ENCODE results near the gene ASPG.
"Not testable (repeated sequence)": the region's sequence is repeated elsewhere in the genome, so short reads cannot be mapped to it uniquely, and the experiment has no call there.

The ASPG gene

GRCh38 chr14:104149617-104150135 lies 64.2 kb downstream of the ASPG start:
- DNase-seq: no peak

GRCh38 chr14:104150136-104151025 lies 64.9 kb downstream of the ASPG start:
- DNase-seq: no peak

- no peak for DNase-seq
Observed at GRCh38 chr14:104151026-104151381, 65.5 kb downstream of the ASPG start.

GRCh38 chr14:104151566-104152245 lies 66.2 kb downstream of the ASPG start:
- DNase-seq: no peak

- DNase-seq: no peak
Observed at GRCh38 chr14:104152246-104152575, 66.7 kb downstream of the ASPG start.

GRCh38 chr14:104152686-104153393 lies 67.3 kb downstream of the ASPG start:
- DNase-seq: no peak

- DNase-seq: not testable (repeated sequence)
Observed at GRCh38 chr14:104153394-104153755, 67.9 kb downstream of the ASPG start.

GRCh38 chr14:104154246-104154645 lies 68.7 kb downstream of the ASPG start:
- DNase-seq: no peak

- DNase-seq: no peak
Observed at GRCh38 chr14:104155513-104155912, 70.0 kb downstream of the ASPG start.

- no peak for DNase-seq
Observed at GRCh38 chr14:104156142-104156541, 70.6 kb downstream of the ASPG start.

GRCh38 chr14:104157016-104157928 lies 71.8 kb downstream of the ASPG start:
- no peak for DNase-seq

GRCh38 chr14:104158827-104159798 lies 73.6 kb downstream of the ASPG start:
- DNase-seq: no peak

- no peak for DNase-seq
Observed at GRCh38 chr14:104159990-104160389, 74.5 kb downstream of the ASPG start.

- no peak for DNase-seq
Observed at GRCh38 chr14:104161602-104162367, 76.3 kb downstream of the ASPG start.

GRCh38 chr14:104162495-104162894 lies 77.0 kb downstream of the ASPG start:
- no peak for DNase-seq

GRCh38 chr14:104163541-104163940 lies 78.0 kb downstream of the ASPG start:
- DNase-seq: no peak

GRCh38 chr14:104164041-104164440 lies 78.5 kb downstream of the ASPG start:
- DNase-seq: no peak

- DNase-seq: no peak
Observed at GRCh38 chr14:104164512-104164911, 79.0 kb downstream of the ASPG start.
